HEK293 (cell line): ENCODE measurements around the gene CUL7.

Source experiments
- GLI4 ChIP-seq: fragments of 450-650 bp; formaldehyde crosslinking; IDR thresholded peaks from 2 replicates; pipeline ENCODE4 v1.5.1; 2016; ENCODE audit warnings: missing biosample characterization, missing genetic modification characterization
- HOXA7 ChIP-seq: sonication (generic); formaldehyde crosslinking; IDR thresholded peaks from 2 replicates; pipeline ENCODE4 v1.8.1; 2022; ENCODE audit warnings: missing genetic modification reagents, borderline replicate concordance
- IKZF3 ChIP-seq: fragments of 450-650 bp; IDR thresholded peaks from 2 replicates; pipeline ENCODE4 v1.5.0; 2018; ENCODE audit warnings: missing biosample characterization, mild to moderate bottlenecking, missing genetic modification characterization, moderate library complexity
- KLF7 ChIP-seq: fragments of 450-650 bp; formaldehyde crosslinking; IDR thresholded peaks from 2 replicates; pipeline ENCODE4 v1.5.1; 2016; ENCODE audit warnings: missing biosample characterization, missing genetic modification characterization, borderline replicate concordance
- OSR2 ChIP-seq: fragments of 450-650 bp; formaldehyde crosslinking; IDR thresholded peaks from 2 replicates; pipeline ENCODE4 v1.5.1; 2016; ENCODE audit warnings: missing biosample characterization, missing genetic modification characterization
- TRIM28 ChIP-seq: IDR thresholded peaks from 2 replicates; pipeline ENCODE4 v1.6.1; 2011; ENCODE audit warnings: low read length, control low read depth, borderline replicate concordance
- ZBTB7A ChIP-seq: fragments of 450-650 bp; formaldehyde crosslinking; IDR thresholded peaks from 2 replicates; pipeline ENCODE4 v1.5.1; 2016; ENCODE audit warnings: low read depth, missing biosample characterization, missing genetic modification characterization
- ZFP41 ChIP-seq: fragments of 450-650 bp; formaldehyde crosslinking; IDR thresholded peaks from 2 replicates; pipeline ENCODE4 v1.5.1; 2016; ENCODE audit warnings: missing biosample characterization, missing genetic modification characterization, borderline replicate concordance
- ZNF121 ChIP-seq: fragments of 450-650 bp; formaldehyde crosslinking; IDR thresholded peaks from 2 replicates; pipeline ENCODE4 v1.5.1; 2016; ENCODE audit warnings: missing biosample characterization, missing genetic modification characterization
- ZNF146 ChIP-seq: fragments of 450-650 bp; formaldehyde crosslinking; IDR thresholded peaks from 2 replicates; pipeline ENCODE4 v1.5.1; 2016; ENCODE audit warnings: missing biosample characterization, missing genetic modification characterization
- ZNF175 ChIP-seq: fragments of 450-650 bp; formaldehyde crosslinking; IDR thresholded peaks from 2 replicates; pipeline ENCODE4 v1.5.1; 2016; ENCODE audit warnings: missing biosample characterization, missing genetic modification characterization
- ZNF214 ChIP-seq: fragments of 450-650 bp; formaldehyde crosslinking; IDR thresholded peaks from 2 replicates; pipeline ENCODE4 v1.5.1; 2017; ENCODE audit warnings: missing biosample characterization, mild to moderate bottlenecking, missing genetic modification characterization, borderline replicate concordance
- ZNF266 ChIP-seq: fragments of 450-650 bp; formaldehyde crosslinking; IDR thresholded peaks from 2 replicates; pipeline ENCODE4 v1.5.1; 2016; ENCODE audit warnings: missing biosample characterization, missing genetic modification characterization, low read depth
- ZNF274 ChIP-seq, 2 experiments: fragments of 200-500 bp in 1 of 2; fragments of 450-650 bp in 1 of 2; sonication (Bioruptor generic) in 1 of 2; formaldehyde crosslinking in 1 of 2; IDR thresholded peaks; 2 replicates each; pipeline versions ENCODE4 v1.5.1 to v1.6.1; 2014 to 2016; ENCODE audit warnings: borderline replicate concordance in 1 of 2, inconsistent platforms in 1 of 2, low read length in 1 of 2, missing biosample characterization in 1 of 2, missing genetic modification characterization in 1 of 2
- ZNF302 ChIP-seq: fragments of 450-650 bp; formaldehyde crosslinking; IDR thresholded peaks from 2 replicates; pipeline ENCODE4 v1.5.1; 2016; ENCODE audit warnings: missing biosample characterization, missing genetic modification characterization, low read depth
- ZNF366 ChIP-seq: fragments of 450-650 bp; formaldehyde crosslinking; conservative IDR thresholded peaks from 2 replicates; pipeline ENCODE4 v1.5.1; 2016; ENCODE audit warnings: missing biosample characterization, missing genetic modification characterization
- ZNF394 ChIP-seq: fragments of 450-650 bp; formaldehyde crosslinking; IDR thresholded peaks from 2 replicates; pipeline ENCODE4 v1.5.1; 2016; ENCODE audit warnings: missing biosample characterization, missing genetic modification characterization, mild to moderate bottlenecking, moderate library complexity, borderline replicate concordance
- ZNF426 ChIP-seq: fragments of 450-650 bp; formaldehyde crosslinking; IDR thresholded peaks from 2 replicates; pipeline ENCODE4 v1.5.1; 2017; ENCODE audit warnings: missing biosample characterization, missing genetic modification characterization, mild to moderate bottlenecking, inconsistent platforms, moderate library complexity
- ZNF514 ChIP-seq: fragments of 450-650 bp; formaldehyde crosslinking; IDR thresholded peaks from 2 replicates; pipeline ENCODE4 v1.5.1; 2016; ENCODE audit warnings: missing biosample characterization, missing genetic modification characterization
- ZNF558 ChIP-seq: fragments of 450-650 bp; formaldehyde crosslinking; IDR thresholded peaks from 2 replicates; pipeline ENCODE4 v1.5.1; 2016; ENCODE audit warnings: missing biosample characterization, missing genetic modification characterization
- ZNF654 ChIP-seq: fragments of 450-650 bp; formaldehyde crosslinking; IDR thresholded peaks from 2 replicates; pipeline ENCODE4 v1.5.1; 2016; ENCODE audit warnings: low read depth, missing biosample characterization, missing genetic modification characterization
- ZNF660 ChIP-seq: fragments of 450-650 bp; IDR thresholded peaks from 2 replicates; pipeline ENCODE4 v1.5.1; 2018; ENCODE audit warnings: missing biosample characterization, mild to moderate bottlenecking, missing genetic modification characterization
- ZNF670 ChIP-seq: fragments of 450-650 bp; formaldehyde crosslinking; IDR thresholded peaks from 2 replicates; pipeline ENCODE4 v1.5.1; 2016; ENCODE audit warnings: missing biosample characterization, missing genetic modification characterization, low read depth
- ZNF76 ChIP-seq: fragments of 450-650 bp; formaldehyde crosslinking; IDR thresholded peaks from 2 replicates; pipeline ENCODE4; 2016; ENCODE audit warnings: low read depth, missing biosample characterization, missing genetic modification characterization, borderline replicate concordance
- ZNF768 ChIP-seq: fragments of 450-650 bp; formaldehyde crosslinking; IDR thresholded peaks from 2 replicates; pipeline ENCODE4 v1.5.1; 2018; ENCODE audit warnings: missing biosample characterization, mild to moderate bottlenecking, missing genetic modification characterization
- ZNF830 ChIP-seq: fragments of 450-650 bp; IDR thresholded peaks from 2 replicates; pipeline ENCODE4 v1.5.0; 2018; ENCODE audit warnings: missing biosample characterization, missing genetic modification characterization, low read depth, mild to moderate bottlenecking, moderate library complexity
- ZNF837 ChIP-seq: fragments of 450-650 bp; formaldehyde crosslinking; IDR thresholded peaks from 2 replicates; pipeline ENCODE4 v1.5.1; 2016; ENCODE audit warnings: missing biosample characterization, missing genetic modification characterization
- TF ChIP-seq, protein P1 (sequence below): fragments of 450-650 bp; formaldehyde crosslinking; IDR thresholded peaks from 2 replicates; pipeline ENCODE4 v1.5.0; 2017; ENCODE audit warnings: missing biosample characterization, missing genetic modification characterization, borderline replicate concordance
- TF ChIP-seq, protein P2 (sequence below): fragments of 450-650 bp; formaldehyde crosslinking; IDR thresholded peaks from 2 replicates; pipeline ENCODE4 v1.5.1; 2016; ENCODE audit warnings: missing biosample characterization, missing genetic modification characterization
- TF ChIP-seq, protein P3 (sequence below): fragments of 450-650 bp; formaldehyde crosslinking; IDR thresholded peaks from 2 replicates; pipeline ENCODE4 v1.5.1; 2016; ENCODE audit warnings: missing biosample characterization, missing genetic modification characterization

Gene CUL7

DNA sequence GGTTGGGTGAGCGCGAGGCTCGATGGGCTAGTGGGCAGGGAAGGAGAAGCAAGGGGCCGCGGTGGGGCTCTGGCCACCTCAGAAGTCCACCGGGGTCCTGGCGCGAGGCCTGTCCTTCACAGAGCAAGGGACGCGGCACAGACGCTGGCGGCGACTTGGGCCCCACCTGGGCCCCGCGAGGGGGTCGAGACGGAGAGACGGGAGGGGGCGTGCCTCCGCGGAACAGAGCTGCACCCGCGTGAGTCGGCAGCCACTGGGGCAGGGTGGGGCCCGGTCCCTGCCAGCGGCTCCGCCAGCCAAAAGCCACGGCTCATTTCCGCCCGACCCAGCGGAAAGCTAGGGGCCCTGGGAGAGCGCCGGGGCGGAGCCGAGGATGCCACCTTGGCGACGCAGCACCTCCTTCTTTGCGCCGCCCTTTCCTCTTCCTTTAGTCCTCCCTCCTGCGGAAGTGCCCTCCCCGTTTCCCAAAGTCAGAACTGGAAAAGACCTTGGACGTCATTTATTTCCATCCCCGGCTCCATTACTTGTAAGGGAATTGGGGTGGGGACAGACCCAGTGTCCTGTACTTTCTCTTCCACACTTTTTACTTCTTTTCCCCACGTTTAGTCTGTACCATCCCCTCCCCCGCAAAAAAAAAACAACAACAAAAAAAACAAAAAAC lies at the start of gene CUL7 (continued):
- TF ChIP-seq ZNF175 (tag by site-specific recombination) = no peak
- TF ChIP-seq ZNF670 (tag by site-specific recombination) = no peak
- TF ChIP-seq ZNF76 (tag by site-specific recombination) = peak; percentile 41
- TF ChIP-seq KLF7 (tag by site-specific recombination) = peak; percentile 86
- peak; percentile 66 for TF ChIP-seq ZBTB7A
- peak; percentile 71; the same call in 1 of the 2 replicates for TF ChIP-seq GLI4 (tag by site-specific recombination)
- no peak for TF ChIP-seq ZNF768
- peak; percentile 74 for TF ChIP-seq ZNF660
- TF ChIP-seq ZNF394 (tag by site-specific recombination) = peak; percentile 52; the same call in 1 of the 2 replicates
- TF ChIP-seq ZNF274 (IDR thresholded peaks at IDR 0.05; ENCODE audit: low read length) = no peak
- TF ChIP-seq ZNF274 (tag by site-specific recombination; IDR thresholded peaks at IDR 0.05; ENCODE audit: borderline replicate concordance) = no peak
- TF ChIP-seq ZNF830 (tag by site-specific recombination) = no peak
- TF ChIP-seq, protein P1, sequence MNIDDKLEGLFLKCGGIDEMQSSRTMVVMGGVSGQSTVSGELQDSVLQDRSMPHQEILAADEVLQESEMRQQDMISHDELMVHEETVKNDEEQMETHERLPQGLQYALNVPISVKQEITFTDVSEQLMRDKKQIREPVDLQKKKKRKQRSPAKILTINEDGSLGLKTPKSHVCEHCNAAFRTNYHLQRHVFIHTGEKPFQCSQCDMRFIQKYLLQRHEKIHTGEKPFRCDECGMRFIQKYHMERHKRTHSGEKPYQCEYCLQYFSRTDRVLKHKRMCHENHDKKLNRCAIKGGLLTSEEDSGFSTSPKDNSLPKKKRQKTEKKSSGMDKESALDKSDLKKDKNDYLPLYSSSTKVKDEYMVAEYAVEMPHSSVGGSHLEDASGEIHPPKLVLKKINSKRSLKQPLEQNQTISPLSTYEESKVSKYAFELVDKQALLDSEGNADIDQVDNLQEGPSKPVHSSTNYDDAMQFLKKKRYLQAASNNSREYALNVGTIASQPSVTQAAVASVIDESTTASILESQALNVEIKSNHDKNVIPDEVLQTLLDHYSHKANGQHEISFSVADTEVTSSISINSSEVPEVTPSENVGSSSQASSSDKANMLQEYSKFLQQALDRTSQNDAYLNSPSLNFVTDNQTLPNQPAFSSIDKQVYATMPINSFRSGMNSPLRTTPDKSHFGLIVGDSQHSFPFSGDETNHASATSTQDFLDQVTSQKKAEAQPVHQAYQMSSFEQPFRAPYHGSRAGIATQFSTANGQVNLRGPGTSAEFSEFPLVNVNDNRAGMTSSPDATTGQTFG (tag by site-specific recombination) = no peak
- TF ChIP-seq ZNF366 (tag by site-specific recombination) = peak; percentile 95
- no peak for TF ChIP-seq ZNF146 (tag by site-specific recombination)
- TF ChIP-seq ZNF426 (tag by site-specific recombination) = no peak
- no peak for TF ChIP-seq ZNF302 (tag by site-specific recombination)
- TF ChIP-seq IKZF3 (tag by site-specific recombination) = peak; percentile 99
- peak; percentile 42; the same call in 1 of the 2 replicates for TF ChIP-seq ZNF121 (tag by site-specific recombination)
- TF ChIP-seq, protein P2, sequence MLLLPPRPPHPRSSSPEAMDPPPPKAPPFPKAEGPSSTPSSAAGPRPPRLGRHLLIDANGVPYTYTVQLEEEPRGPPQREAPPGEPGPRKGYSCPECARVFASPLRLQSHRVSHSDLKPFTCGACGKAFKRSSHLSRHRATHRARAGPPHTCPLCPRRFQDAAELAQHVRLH = no peak
- TF ChIP-seq TRIM28 = no peak
- TF ChIP-seq ZNF514 = no peak
- no peak for TF ChIP-seq ZNF654 (tag by site-specific recombination)
- TF ChIP-seq ZNF837 (tag by site-specific recombination) = no peak
- no peak for TF ChIP-seq ZNF266 (tag by site-specific recombination)
- 0 out of 2 replicates have a peak, but pooled peaks have one; percentile 15 for TF ChIP-seq OSR2
- no peak for TF ChIP-seq ZNF558 (tag by site-specific recombination)
- TF ChIP-seq HOXA7 (CRISPR knock-in tag) = no peak
- no peak for TF ChIP-seq ZFP41 (tag by site-specific recombination)
- TF ChIP-seq, protein P3, sequence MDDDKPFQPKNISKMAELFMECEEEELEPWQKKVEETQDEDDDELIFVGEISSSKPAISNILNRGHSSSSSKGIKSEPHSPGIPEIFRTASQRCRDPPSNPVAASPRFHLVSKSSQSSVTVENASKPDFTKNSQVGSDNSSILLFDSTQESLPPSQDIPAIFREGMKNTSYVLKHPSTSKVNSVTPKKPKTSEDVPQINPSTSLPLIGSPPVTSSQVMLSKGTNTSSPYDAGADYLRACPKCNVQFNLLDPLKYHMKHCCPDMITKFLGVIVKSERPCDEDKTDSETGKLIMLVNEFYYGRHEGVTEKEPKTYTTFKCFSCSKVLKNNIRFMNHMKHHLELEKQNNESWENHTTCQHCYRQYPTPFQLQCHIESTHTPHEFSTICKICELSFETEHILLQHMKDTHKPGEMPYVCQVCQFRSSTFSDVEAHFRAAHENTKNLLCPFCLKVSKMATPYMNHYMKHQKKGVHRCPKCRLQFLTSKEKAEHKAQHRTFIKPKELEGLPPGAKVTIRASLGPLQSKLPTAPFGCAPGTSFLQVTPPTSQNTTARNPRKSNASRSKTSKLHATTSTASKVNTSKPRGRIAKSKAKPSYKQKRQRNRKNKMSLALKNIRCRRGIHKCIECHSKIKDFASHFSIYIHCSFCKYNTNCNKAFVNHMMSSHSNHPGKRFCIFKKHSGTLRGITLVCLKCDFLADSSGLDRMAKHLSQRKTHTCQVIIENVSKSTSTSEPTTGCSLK (tag by site-specific recombination) = no peak
- no peak for TF ChIP-seq ZNF214 (tag by site-specific recombination)
